Panc1 (cell line): Measurements from ENCODE around the gene PTPRE. TPM values are rescaled to one million over a fixed set of nuclear protein-coding genes. Genes with fewer than 3 reads are reported as not detected.

ENCODE experiments used
- ATAC-seq: fragments of 200-7000 bp; cut with Tn5 transposase; 2 replicates; pipeline ENCODE4 v1.9.1; 2020; ENCODE audit warnings: mild to moderate bottlenecking, moderate library complexity
- BruUV-seq: library from RNA; stranded (reverse); fragments of 400-500 nt; replicated peaks from 2 replicates; lab custom pipeline; 2021; lab: Mats Ljungman, UMichigan
- CTCF ChIA-PET: fragments of 300-600 bp; sonication (Branson Sonifier 250); formaldehyde crosslinking; loops from one replicate; lab custom pipeline; 2022; ENCODE audit warnings: antibody characterized with exemption; lab: Charles Lee
- POLR2A ChIA-PET: fragments of 300-600 bp; sonication (Branson Sonifier 250); formaldehyde crosslinking; loops from one replicate; lab custom pipeline; 2022; ENCODE audit warnings: antibody characterized with exemption; lab: Charles Lee
- DNase-seq: peaks from one replicate; pipeline ENCODE4 v3.0.0-alpha.2; 2010; ENCODE audit warnings: low read depth, low spot score
- H3K27ac ChIP-seq: 2 replicates; pipeline ENCODE4 v1.5.1; 2011; ENCODE audit warnings: mild to moderate bottlenecking, low read length, inconsistent platforms
- H3K27me3 ChIP-seq: fragments of 200-500 bp; sonication (Bioruptor generic); 2 replicates; pipeline ENCODE4 v1.6.0; 2014; ENCODE audit warnings: low read length, inconsistent platforms; ENCODE audit not compliant: control insufficient read depth, insufficient read depth
- H3K36me3 ChIP-seq: fragments of 200-500 bp; sonication (Bioruptor generic); 2 replicates; pipeline ENCODE4 v1.5.1; 2014; ENCODE audit warnings: inconsistent platforms, mild to moderate bottlenecking, low read length, moderate library complexity; ENCODE audit not compliant: control insufficient read depth, insufficient read depth
- H3K4me1 ChIP-seq: 2 replicates; pipeline ENCODE4 v1.5.1; 2011; ENCODE audit warnings: inconsistent platforms, mild to moderate bottlenecking, low read length, moderate library complexity; ENCODE audit not compliant: control insufficient read depth, insufficient read depth
- H3K4me3 ChIP-seq, 2 experiments: 2 replicates each; pipeline ENCODE4 v1.5.1; 2011 to 2012; ENCODE audit warnings: low read depth in 2 of 2, low read length in 2 of 2, mild to moderate bottlenecking in 2 of 2, inconsistent platforms in 1 of 2, moderate library complexity in 1 of 2
- H3K9me3 ChIP-seq: fragments of 200-500 bp; sonication (Bioruptor generic); 2 replicates; pipeline ENCODE4 v1.5.1; 2014; ENCODE audit warnings: low read depth, mild to moderate bottlenecking, inconsistent platforms, low read length, moderate library complexity; ENCODE audit not compliant: control insufficient read depth, insufficient read depth
- POLR2AphosphoS5 ChIP-seq: IDR thresholded peaks from 2 replicates; pipeline ENCODE4 v1.6.1; 2012; ENCODE audit warnings: mild to moderate bottlenecking, low read depth, low read length, moderate library complexity
- SIN3A ChIP-seq: IDR thresholded peaks from 2 replicates; pipeline ENCODE4 v1.6.1; 2012; ENCODE audit warnings: low read depth, mild to moderate bottlenecking, low read length, moderate library complexity, borderline replicate concordance; ENCODE audit not compliant: insufficient read depth
- TCF7L2 ChIP-seq: IDR thresholded peaks from 2 replicates; pipeline ENCODE4 v1.6.1; 2011; ENCODE audit warnings: mild to moderate bottlenecking, low read depth, low read length, inconsistent platforms
- in situ Hi-C: cut with HindIII; loops from 2 replicates; pipeline ENCODE4 v1.10.0; 2016; ENCODE audit warnings: low sequenced_read_pairs, low pct_unique_long_range_greater_than_20kb
- intact Hi-C: fragments of 100-400 bp; cut with micrococcal nuclease; formaldehyde crosslinking; loops from one replicate; pipeline ENCODE4 v1.10.0; 2022; ENCODE audit not compliant: unreplicated experiment
- total RNA-seq: library from RNA; stranded (reverse); gene quantifications from one replicate; pipeline ENCODE4 v1.2.1, GENCODE V29; 2021; ENCODE audit not compliant: unreplicated experiment
- TF ChIP-seq, protein P1 (sequence below), 2 experiments: IDR thresholded peaks; 2 replicates each; pipeline ENCODE4 v1.6.1; 2011 to 2012; ENCODE audit warnings: low read depth in 2 of 2, control low read depth in 1 of 2, low read length in 1 of 2, mild to moderate bottlenecking in 1 of 2, moderate library complexity in 1 of 2; ENCODE audit not compliant: insufficient read depth in 1 of 2
- TF ChIP-seq, protein P2 (sequence below): fragments of 450-650 bp; IDR thresholded peaks from 2 replicates; pipeline ENCODE4 v1.5.1; 2017; ENCODE audit warnings: mild to moderate bottlenecking

The PTPRE gene
- total RNA-seq, 1 experiment from 2014 or later, result 0.44 TPM

DNA sequence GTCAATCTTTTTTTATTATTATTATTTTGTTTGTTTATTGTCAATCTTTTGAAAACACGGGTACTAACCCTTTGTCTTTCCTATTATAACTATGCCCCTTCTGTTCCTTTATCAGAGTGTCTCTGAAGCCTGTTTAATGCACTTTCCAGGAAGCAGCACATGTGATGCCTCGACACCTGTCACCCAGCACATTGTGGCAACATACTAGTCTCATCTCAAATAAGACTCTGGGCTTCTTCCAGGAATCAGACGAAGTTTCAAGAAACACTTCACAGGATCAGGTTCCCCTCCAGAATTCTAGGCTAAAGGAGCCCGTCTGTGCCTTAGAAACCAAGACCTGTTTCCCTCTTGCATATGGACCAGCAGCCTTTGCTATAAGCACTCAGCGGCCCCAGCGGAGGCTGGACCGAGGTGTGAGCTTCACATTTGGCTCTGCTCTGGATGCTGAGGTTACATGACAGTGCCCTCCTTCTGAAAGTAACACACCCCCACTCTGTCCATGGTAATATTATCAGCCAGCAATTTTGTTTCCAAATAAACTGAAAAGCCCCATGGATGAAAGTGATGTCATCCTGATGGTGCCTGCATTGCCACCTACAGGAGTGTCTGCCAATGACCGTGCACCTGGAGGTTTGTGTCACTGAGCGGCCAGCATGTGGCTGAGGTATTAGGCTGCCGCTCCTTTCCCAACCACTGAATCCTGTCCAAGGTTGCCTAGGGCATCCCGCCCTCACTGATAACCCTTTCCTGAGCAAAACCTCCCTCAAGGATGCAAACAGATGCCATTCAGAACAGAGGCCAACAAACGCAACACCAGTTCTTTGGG, 181.2 kb downstream of the PTPRE start:
- in situ Hi-C loops (no loop called here), intact Hi-C loops (no loop called here)
- ATAC-seq (peak; percentile 68; the same call in 1 of the 2 replicates), DNase-seq (no peak)
- H3K27me3 ChIP-seq, result no peaks in the 10 kb centered on the region
- no TSS peak for BruUV-seq
- CTCF ChIA-PET, result no interaction called here
- H3K36me3 ChIP-seq, result no peaks in the 10 kb centered on the region
- H3K9me3 ChIP-seq, result no peaks in the 10 kb centered on the region
- no peak for TF ChIP-seq SIN3A
- no peak for TF ChIP-seq TCF7L2
- TF ChIP-seq, protein P1, sequence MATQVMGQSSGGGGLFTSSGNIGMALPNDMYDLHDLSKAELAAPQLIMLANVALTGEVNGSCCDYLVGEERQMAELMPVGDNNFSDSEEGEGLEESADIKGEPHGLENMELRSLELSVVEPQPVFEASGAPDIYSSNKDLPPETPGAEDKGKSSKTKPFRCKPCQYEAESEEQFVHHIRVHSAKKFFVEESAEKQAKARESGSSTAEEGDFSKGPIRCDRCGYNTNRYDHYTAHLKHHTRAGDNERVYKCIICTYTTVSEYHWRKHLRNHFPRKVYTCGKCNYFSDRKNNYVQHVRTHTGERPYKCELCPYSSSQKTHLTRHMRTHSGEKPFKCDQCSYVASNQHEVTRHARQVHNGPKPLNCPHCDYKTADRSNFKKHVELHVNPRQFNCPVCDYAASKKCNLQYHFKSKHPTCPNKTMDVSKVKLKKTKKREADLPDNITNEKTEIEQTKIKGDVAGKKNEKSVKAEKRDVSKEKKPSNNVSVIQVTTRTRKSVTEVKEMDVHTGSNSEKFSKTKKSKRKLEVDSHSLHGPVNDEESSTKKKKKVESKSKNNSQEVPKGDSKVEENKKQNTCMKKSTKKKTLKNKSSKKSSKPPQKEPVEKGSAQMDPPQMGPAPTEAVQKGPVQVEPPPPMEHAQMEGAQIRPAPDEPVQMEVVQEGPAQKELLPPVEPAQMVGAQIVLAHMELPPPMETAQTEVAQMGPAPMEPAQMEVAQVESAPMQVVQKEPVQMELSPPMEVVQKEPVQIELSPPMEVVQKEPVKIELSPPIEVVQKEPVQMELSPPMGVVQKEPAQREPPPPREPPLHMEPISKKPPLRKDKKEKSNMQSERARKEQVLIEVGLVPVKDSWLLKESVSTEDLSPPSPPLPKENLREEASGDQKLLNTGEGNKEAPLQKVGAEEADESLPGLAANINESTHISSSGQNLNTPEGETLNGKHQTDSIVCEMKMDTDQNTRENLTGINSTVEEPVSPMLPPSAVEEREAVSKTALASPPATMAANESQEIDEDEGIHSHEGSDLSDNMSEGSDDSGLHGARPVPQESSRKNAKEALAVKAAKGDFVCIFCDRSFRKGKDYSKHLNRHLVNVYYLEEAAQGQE (IDR thresholded peaks at IDR 0.05; ENCODE audit: insufficient read depth in 1 of 2, low read depth in 2 of 2, low read length in 1 of 2), result no peak
- TF ChIP-seq, protein P2, sequence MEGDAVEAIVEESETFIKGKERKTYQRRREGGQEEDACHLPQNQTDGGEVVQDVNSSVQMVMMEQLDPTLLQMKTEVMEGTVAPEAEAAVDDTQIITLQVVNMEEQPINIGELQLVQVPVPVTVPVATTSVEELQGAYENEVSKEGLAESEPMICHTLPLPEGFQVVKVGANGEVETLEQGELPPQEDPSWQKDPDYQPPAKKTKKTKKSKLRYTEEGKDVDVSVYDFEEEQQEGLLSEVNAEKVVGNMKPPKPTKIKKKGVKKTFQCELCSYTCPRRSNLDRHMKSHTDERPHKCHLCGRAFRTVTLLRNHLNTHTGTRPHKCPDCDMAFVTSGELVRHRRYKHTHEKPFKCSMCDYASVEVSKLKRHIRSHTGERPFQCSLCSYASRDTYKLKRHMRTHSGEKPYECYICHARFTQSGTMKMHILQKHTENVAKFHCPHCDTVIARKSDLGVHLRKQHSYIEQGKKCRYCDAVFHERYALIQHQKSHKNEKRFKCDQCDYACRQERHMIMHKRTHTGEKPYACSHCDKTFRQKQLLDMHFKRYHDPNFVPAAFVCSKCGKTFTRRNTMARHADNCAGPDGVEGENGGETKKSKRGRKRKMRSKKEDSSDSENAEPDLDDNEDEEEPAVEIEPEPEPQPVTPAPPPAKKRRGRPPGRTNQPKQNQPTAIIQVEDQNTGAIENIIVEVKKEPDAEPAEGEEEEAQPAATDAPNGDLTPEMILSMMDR, result no peak; the same call in 1 of the 2 replicates
- no peak for TF ChIP-seq POLR2AphosphoS5
- no peak overlapping the region for H3K4me3 ChIP-seq
- no peak overlapping the region for H3K27ac ChIP-seq
- POLR2A ChIA-PET, result no interaction called here
- H3K4me1 ChIP-seq, result no peaks in the 10 kb centered on the region

DNA sequence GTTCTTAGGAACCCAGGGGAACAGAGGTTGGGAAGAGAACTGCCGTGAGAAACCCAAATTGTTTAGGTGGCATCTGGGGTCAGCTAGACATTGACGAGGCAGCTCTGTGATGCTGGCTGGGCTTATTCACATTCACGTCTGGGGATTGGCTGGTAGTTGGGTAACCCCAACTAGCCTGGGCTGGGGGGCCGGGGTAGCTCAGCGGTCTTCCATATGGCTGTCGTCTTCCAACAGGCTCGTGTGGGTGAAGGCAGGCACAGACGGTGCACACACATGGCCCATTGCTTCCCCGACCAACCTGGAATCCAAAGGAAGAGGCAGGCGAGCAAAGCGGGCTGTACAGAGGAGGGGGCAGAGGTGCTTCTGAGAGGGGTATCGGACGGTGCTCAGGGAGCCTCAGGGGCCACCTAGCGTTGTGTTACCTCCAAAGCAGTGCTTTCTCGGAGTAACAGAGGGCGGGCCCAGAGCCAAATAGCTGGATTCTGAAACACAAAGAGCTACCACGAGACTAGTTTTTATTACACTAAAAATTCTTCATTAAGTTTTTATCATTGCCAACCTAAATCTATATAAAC, 184.8 kb downstream of the PTPRE start:
- Histone ChIP-seq H3K4me3 (no peak overlapping the region), H3K27ac (no peak overlapping the region), H3K9me3 (no peaks in the 10 kb centered on the region), H3K27me3 (no peaks in the 10 kb centered on the region), H3K4me1 (peaks cover 3% of the 10 kb centered on the region; the same call in 1 of the 2 replicates), H3K36me3 (no peaks in the 10 kb centered on the region)
- in situ Hi-C loops (no loop called here), intact Hi-C loops (no loop called here)
- TF ChIP-seq, protein P2, result no peak
- TF ChIP-seq POLR2AphosphoS5 (no peak), TCF7L2 (no peak), SIN3A (no peak)
- TF ChIP-seq, protein P1 (IDR thresholded peaks at IDR 0.05; ENCODE audit: insufficient read depth in 1 of 2, low read depth in 2 of 2, low read length in 1 of 2), result no peak
- no peak for DNase-seq
- CTCF ChIA-PET, result no interaction called here
- POLR2A ChIA-PET, result no interaction called here
- ATAC-seq, result no peak
- BruUV-seq, result no TSS peak
